ENCODE measurements around the gene JOSD2.

DNA sequence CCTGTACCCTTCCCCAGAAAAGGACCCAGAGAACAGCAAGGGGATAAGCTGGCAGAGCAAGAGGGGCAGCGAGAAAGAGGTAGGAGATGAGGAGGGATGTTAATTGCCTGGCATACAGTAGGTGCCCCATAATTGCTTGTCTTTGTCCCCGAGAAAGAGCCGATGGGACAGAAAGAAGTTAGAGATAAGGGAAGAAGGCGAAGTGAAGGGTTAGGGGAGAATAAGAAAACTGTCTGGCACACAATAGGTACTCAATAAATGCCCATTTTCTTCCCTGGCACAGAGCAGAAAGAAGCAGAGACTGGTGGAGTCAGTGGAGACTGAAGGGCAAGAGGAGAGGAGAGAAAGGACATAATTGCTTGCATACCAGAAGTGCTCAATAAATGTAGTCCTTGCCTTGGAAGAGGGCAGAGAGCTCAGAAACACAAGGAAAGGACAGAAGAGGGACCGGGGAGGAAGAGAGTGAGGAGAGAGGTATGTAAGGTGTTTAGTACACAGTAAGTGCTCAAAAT is 15.9 kb downstream of the JOSD2 start:
- TF ChIP-seq, protein P1, sequence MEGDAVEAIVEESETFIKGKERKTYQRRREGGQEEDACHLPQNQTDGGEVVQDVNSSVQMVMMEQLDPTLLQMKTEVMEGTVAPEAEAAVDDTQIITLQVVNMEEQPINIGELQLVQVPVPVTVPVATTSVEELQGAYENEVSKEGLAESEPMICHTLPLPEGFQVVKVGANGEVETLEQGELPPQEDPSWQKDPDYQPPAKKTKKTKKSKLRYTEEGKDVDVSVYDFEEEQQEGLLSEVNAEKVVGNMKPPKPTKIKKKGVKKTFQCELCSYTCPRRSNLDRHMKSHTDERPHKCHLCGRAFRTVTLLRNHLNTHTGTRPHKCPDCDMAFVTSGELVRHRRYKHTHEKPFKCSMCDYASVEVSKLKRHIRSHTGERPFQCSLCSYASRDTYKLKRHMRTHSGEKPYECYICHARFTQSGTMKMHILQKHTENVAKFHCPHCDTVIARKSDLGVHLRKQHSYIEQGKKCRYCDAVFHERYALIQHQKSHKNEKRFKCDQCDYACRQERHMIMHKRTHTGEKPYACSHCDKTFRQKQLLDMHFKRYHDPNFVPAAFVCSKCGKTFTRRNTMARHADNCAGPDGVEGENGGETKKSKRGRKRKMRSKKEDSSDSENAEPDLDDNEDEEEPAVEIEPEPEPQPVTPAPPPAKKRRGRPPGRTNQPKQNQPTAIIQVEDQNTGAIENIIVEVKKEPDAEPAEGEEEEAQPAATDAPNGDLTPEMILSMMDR (IDR thresholded peaks at IDR 0.05): no peak
- no peak for TF ChIP-seq EZH2 (IDR thresholded peaks at IDR 0.05; ENCODE audit: borderline replicate concordance, insufficient read depth, low read depth, low read length, poor library complexity, severe bottlenecking)
